ENCODE measurements around the gene TBX1.

Gene TBX1

DNA sequence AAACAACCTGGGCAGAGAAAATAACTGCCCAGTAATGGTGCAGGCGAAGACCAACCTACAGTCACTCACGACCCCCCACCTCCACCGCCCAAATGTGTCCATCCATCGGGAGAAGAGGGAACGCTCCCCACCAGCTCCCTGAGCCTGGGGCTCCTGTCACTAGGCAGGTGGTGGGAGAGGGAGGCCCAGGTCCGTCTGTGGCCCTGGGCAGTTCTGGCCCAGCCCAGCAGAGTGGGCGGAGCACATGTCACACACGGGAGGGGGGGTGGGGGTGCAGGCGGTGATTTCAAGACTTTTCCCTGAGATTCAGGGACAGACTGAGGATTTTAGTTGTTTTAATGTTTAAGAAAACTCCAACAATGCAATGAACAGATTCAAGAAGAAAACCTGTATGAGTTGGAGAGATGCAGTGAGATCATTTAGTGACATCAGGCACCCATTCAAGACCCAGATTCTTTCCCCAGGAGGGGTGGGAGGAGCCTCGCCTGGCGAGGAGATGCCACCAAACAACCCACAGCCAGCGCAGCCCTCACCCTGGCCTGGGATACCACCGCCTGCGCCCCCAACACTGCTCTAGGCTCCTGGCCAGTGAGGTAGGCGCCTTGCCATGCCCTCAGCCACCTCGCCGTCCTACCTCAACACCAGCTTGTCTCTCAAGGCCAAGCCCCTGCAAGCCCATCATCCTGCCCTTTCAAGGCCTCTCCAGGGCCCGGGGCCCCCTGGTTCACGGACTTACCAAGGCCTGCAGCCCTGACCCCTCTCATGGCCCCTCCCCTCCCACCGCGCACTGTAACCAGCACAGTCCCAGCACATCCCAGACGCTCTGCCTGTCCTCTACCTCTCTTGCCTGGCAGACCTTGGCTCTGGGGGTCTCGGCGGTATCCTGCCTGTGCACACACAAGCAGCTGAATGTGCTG lies 36.8 kb downstream of the TBX1 start:
- TF ChIP-seq EZH2phosphoT487 (conservative IDR thresholded peaks at IDR 0.05; ENCODE audit: low read length), result no peak
- TF ChIP-seq, protein P1, sequence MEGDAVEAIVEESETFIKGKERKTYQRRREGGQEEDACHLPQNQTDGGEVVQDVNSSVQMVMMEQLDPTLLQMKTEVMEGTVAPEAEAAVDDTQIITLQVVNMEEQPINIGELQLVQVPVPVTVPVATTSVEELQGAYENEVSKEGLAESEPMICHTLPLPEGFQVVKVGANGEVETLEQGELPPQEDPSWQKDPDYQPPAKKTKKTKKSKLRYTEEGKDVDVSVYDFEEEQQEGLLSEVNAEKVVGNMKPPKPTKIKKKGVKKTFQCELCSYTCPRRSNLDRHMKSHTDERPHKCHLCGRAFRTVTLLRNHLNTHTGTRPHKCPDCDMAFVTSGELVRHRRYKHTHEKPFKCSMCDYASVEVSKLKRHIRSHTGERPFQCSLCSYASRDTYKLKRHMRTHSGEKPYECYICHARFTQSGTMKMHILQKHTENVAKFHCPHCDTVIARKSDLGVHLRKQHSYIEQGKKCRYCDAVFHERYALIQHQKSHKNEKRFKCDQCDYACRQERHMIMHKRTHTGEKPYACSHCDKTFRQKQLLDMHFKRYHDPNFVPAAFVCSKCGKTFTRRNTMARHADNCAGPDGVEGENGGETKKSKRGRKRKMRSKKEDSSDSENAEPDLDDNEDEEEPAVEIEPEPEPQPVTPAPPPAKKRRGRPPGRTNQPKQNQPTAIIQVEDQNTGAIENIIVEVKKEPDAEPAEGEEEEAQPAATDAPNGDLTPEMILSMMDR (IDR thresholded peaks at IDR 0.05; ENCODE audit: insufficient read depth, low read length, poor library complexity, severe bottlenecking), result no peak
- no peaks in the 10 kb centered on the region for H4K20me1 ChIP-seq (ENCODE audit: low read depth, low read length)
- H3F3A ChIP-seq (ENCODE audit: insufficient read depth), result no peaks in the 10 kb centered on the region
- H2AFZ ChIP-seq (ENCODE audit: low read depth, low read length, severe bottlenecking), result no peak overlapping the region
- H3K4me2 ChIP-seq (ENCODE audit: low read depth, low read length, poor library complexity, severe bottlenecking), result no peak overlapping the region
- no peaks in the 10 kb centered on the region for H3K9me3 ChIP-seq (ENCODE audit: insufficient read depth, low read length)
- H3K9me2 ChIP-seq (replicated peaks; ENCODE audit: insufficient read depth, low read length), result no peaks in the 10 kb centered on the region
- H3K4me3 ChIP-seq (ENCODE audit: insufficient read depth, low read length, poor library complexity, severe bottlenecking), result no peak overlapping the region
- no peak overlapping the region for H3K27ac ChIP-seq (ENCODE audit: low read depth, low read length)
- no peaks in the 10 kb centered on the region for H3K27me3 ChIP-seq (ENCODE audit: low read length)
- no peaks in the 10 kb centered on the region for H3K79me2 ChIP-seq (ENCODE audit: insufficient read depth, low read length)
- H3K36me3 ChIP-seq (ENCODE audit: low read length), result no peaks in the 10 kb centered on the region
- H3K9ac ChIP-seq (ENCODE audit: low read length), result no peak overlapping the region

DNA sequence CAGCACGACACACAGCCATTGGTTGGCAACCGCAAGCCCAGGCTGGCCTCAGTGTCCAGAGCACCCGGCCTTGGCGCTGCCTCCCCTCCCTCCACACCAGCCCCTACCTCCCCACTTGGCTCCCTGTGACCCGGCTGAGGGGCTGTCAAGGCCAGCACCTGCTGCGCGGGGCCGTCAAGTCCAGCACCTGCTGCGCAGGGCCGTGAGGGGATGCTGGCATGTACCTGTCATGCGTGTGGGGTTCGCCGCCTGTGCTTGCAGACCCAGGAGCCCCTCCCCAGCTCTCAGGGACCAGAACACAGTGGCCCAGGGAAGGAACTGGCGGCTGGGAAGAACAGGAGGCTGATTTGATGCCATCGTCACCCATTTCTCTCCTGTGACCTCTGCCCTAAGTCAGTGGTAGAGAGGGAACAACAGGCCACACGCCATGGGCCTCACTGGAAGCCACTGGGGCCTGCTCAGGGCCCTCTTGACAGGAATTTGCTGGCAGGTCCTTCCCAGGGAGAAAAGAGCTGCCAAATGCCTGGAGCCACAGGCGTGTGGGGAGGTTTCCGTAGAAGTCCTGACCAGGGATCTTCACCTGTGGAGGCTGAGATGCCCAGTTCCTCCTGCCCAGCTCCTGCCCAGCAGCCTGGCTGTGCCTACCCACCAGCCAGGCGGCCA lies 37.6 kb downstream of the TBX1 start:
- no peak overlapping the region for H3K4me3 ChIP-seq (ENCODE audit: insufficient read depth, low read length, poor library complexity, severe bottlenecking)
- no peaks in the 10 kb centered on the region for H3K27me3 ChIP-seq (ENCODE audit: low read length)
- H3K79me2 ChIP-seq (ENCODE audit: insufficient read depth, low read length), result no peaks in the 10 kb centered on the region
- H3K9me2 ChIP-seq (replicated peaks; ENCODE audit: insufficient read depth, low read length), result no peaks in the 10 kb centered on the region
- H3K9me3 ChIP-seq (ENCODE audit: insufficient read depth, low read length), result no peaks in the 10 kb centered on the region
- H2AFZ ChIP-seq (ENCODE audit: low read depth, low read length, severe bottlenecking), result no peak overlapping the region
- H3F3A ChIP-seq (ENCODE audit: insufficient read depth), result no peaks in the 10 kb centered on the region
- TF ChIP-seq EZH2phosphoT487 (conservative IDR thresholded peaks at IDR 0.05; ENCODE audit: low read length), result no peak
- TF ChIP-seq, protein P1 (IDR thresholded peaks at IDR 0.05; ENCODE audit: insufficient read depth, low read length, poor library complexity, severe bottlenecking), result no peak
- no peak overlapping the region for H3K27ac ChIP-seq (ENCODE audit: low read depth, low read length)
- no peak overlapping the region for H3K4me2 ChIP-seq (ENCODE audit: low read depth, low read length, poor library complexity, severe bottlenecking)
- H3K36me3 ChIP-seq (ENCODE audit: low read length), result no peaks in the 10 kb centered on the region
- H4K20me1 ChIP-seq (ENCODE audit: low read depth, low read length), result no peaks in the 10 kb centered on the region
- H3K9ac ChIP-seq (ENCODE audit: low read length), result no peak overlapping the region

DNA sequence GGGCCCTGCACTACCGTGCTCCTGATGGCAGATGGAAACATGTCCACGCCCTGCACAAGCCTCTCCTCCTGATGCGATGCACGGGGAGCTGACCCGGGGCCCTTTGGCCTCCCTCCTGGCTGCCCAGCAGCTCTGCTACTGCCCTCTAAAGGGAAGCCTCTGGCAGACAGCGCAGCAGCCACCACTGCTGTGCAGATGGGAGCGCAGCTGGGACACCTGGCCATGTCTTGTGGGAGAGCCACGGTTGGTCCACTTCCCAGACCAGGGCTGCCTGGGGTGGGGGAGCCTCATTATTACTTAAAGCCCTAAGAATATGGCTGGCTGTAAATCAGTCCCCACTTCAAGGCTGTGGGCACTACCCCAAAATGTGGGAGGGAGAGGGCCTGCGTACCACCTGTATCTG lies 38.3 kb downstream of the TBX1 start:
- H3K36me3 ChIP-seq (ENCODE audit: low read length), result no peaks in the 10 kb centered on the region
- H3K9ac ChIP-seq (ENCODE audit: low read length), result no peak overlapping the region
- no peak overlapping the region for H3K4me3 ChIP-seq (ENCODE audit: insufficient read depth, low read length, poor library complexity, severe bottlenecking)
- no peak overlapping the region for H2AFZ ChIP-seq (ENCODE audit: low read depth, low read length, severe bottlenecking)
- no peaks in the 10 kb centered on the region for H4K20me1 ChIP-seq (ENCODE audit: low read depth, low read length)
- H3K9me3 ChIP-seq (ENCODE audit: insufficient read depth, low read length), result no peaks in the 10 kb centered on the region
- no peak overlapping the region for H3K27ac ChIP-seq (ENCODE audit: low read depth, low read length)
- H3K79me2 ChIP-seq (ENCODE audit: insufficient read depth, low read length), result no peaks in the 10 kb centered on the region
- no peak overlapping the region for H3K4me2 ChIP-seq (ENCODE audit: low read depth, low read length, poor library complexity, severe bottlenecking)
- no peaks in the 10 kb centered on the region for H3F3A ChIP-seq (ENCODE audit: insufficient read depth)
- no peak for TF ChIP-seq EZH2phosphoT487 (conservative IDR thresholded peaks at IDR 0.05; ENCODE audit: low read length)
- TF ChIP-seq, protein P1 (IDR thresholded peaks at IDR 0.05; ENCODE audit: insufficient read depth, low read length, poor library complexity, severe bottlenecking), result no peak
- no peaks in the 10 kb centered on the region for H3K9me2 ChIP-seq (replicated peaks; ENCODE audit: insufficient read depth, low read length)
- H3K27me3 ChIP-seq (ENCODE audit: low read length), result no peaks in the 10 kb centered on the region
